HG03575 (cell line): Measurements from ENCODE around the gene PTPN22.
A peak's percentile ranks its signal among the peaks of the same experiment; 100 is the strongest.

Experiments
- ATAC-seq: cut with Tn5 transposase; IDR thresholded peaks from one replicate; pipeline ENCODE4 v1.9.1; 2021; ENCODE audit not compliant: unreplicated experiment, insufficient number of reproducible peaks, low FRiP score; ENCODE audit errors: extremely low read depth

Gene PTPN22

DNA sequence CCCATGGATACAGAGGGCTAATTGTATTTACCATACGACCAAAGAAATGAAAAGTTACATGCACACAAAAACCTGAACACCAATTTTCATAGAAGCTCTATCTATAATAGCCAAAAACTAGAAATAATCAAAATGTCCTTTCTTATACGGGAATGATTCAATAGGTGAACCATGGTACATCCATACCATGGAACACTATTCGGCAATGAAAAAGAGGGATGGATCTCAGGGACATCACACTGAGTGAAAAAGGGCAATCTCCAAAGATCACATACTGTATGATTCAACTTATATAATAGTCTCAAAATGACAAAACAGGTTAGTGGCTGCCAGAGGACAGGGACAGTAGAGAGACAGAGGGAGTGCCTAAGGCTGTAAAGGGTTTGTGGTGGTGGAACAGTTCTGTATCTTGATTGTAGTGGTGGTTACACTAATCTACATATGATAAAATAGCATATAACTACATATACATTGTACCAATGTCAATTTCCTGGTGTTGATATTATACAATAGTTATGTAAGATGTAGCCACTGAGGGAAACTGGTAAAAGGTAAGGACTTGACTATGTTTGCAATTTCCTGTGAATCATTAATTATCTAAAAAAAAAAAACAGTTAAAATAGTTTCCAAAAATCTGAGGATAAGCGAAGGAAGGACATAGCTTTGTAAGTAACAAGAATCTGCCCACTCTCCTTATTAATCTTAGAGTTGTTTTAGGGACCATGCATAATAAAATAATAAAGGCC lies 62.9 kb downstream of the PTPN22 start:
- no peak for ATAC-seq

DNA sequence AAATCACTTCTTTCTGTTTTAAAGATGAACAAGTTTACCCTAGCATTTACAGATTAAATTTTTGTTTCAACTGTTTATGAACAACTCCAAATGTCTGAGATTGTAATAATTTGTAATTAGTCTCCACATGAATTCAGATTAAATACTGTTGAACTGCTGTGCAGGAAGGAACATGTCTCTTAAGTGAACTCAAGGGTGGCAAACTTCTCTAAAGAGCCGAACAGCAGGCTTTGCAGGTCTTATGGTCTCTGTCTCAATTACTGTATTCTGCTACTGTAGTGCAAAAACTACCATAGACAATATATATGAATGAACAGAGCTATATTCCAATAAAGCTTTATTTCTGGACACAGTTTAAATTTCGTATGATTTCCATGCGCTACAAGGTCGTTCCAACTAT lies 65.9 kb downstream of the PTPN22 start:
- no peak for ATAC-seq

DNA sequence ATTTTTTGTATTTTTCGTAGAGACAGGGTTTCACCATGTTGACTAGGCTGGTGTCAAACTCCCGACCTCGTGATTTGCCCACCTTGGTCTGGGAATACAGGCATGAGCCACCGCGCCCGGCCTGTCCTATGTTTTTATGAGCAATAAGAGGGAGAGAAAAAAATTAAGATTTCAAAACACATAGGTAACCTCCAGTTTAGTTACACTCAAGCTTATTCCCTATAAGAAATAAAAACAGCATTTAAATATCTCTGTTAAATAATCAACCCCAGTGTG lies 66.3 kb downstream of the PTPN22 start:
- no peak for ATAC-seq

DNA sequence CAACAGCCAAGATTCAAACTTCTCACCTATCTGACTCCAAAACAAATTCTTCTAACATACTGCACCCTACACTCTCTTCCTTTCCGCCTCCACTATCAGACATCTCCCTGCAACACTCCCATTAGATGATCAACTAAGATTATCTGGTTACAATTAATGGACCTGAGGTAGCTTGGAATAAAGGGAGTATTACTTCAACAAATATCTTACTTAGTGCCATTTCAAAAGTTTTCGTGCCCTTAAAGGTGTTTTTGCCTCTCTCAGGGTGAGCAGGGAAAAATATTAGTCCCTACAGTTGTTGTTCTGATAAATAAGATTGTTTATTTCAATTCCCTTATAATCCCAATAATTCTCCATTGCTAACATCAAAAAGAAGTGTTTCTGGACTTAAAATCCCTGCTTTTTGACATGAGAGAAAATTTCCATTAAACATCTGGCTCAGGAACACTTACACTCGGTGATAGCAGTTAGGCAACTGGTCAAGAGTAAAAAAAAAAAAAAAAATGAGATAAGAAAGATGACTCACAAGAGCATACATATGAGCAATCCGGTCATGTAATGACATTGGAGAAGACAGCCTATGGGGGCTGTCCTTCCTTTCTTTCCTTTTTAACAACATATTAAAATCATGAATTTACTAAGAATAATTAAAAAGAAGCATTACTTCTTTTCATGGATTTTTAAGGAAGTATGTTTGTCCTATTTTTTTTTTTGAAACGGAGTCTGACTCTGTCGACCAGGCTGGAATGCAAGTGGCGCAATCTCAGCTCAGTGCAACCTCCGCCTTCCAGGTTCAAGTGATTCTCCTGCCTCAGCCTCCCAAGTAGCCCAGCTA lies 66.9 kb downstream of the PTPN22 start:
- no peak for ATAC-seq

DNA sequence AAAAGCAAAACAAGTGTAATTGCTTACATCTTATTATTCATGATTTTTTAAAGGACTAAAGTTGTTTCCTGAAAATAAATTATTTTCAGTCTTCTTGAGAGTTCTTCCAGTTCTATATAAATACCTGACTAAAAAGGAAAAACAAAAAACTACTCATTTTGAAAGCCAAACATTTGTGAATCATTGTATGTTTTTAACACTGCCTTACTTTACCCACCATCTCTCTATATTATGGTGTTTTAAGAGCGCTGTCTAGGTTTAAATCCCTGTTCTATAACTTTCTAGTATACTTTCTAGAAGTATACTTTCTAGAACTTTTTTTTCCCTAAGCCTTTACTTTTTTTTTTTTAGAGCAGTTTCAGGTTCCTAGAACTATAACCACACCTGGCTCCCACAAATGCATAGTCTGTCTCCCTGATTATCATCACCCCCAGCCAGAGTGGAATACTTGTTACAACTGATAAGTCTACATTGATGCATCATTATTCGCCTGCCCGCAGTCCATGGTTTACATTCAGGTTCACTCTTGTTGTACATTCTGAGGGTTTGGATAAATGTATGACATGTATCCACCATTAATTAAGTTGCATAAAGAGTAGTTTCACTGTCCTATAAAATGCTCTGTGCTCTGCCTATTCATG lies 69.0 kb downstream of the PTPN22 start:
- no peak for ATAC-seq

DNA sequence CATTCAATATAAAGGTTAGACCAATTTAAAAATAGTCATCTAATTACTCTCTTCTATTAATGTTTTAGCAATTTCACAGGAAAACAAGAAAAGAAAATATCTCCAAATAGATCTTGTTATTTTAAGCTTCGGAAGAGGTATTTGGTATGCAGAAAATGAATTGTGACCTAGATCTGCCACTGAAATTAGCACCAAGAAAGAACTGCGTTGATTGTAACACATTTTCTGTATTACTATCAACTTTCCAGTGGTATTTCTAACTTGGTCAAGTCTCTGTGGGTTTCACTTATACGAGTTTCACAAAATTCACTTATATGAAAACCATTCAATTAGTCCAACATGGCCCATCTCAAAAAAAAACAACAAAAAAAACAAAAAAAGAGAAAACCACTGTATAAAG lies 71.0 kb downstream of the PTPN22 start:
- ATAC-seq = no peak

DNA sequence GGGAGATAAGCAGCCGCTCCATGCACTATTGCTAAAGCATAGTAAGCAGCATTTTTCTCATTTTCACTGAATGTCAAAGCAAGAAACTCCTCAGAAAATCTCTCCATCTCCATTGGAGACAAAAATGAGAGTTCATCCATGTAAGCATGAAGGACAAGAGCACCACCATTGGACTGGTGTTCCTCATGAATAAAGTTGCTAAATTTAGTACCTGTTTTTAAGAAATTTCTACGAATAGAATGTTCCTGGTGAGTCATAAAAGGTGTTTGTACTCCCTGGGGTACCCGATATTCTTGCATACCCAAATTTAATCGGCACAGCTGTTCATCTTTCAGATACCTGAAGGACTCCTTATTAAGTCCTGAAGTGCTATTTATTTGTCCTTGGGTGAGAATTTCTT lies 74.0 kb downstream of the PTPN22 start:
- no peak for ATAC-seq

DNA sequence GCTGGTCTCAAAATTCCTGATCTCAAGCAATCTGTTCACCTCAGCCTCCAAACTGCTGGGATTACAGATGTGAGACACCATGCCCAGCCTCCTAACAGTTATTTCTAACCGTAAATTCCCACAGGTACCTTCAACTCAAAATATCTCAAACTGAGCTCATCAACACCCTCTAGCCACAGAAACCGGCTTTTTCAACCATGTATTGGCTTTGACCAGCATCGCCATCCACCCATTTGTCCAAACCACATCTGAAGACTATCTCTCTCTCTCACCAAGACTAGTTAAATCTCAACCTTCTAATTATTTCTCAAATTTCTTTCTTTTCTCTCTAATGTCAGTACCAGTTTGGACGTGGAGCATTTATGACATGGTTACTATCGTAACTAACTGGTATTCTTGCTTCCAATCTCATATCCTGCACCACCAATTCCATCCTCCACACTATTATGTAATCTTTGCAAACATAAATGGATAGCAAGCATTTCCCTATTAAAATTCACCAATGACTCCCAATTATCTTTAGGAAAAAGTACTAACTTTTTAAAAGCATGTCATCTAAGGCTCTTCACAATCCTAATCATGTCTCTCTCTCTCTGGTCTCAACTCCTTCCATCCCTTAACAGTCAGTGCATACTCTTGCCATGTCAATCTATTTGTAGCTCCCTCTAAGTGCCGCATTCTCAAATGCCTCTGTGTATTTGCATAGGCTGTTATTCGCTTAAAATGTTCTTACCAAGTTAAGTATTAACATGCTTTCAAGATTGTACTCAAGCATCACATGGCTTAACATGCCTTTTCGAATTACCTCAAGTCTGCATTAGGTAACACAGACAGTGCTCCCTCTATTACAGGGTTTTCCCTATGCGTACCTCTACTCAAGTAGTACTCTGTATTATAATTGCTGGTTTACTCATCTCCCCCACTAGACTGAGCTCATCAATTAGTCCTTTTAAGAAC lies 77.4 kb downstream of the PTPN22 start:
- ATAC-seq = no peak

DNA sequence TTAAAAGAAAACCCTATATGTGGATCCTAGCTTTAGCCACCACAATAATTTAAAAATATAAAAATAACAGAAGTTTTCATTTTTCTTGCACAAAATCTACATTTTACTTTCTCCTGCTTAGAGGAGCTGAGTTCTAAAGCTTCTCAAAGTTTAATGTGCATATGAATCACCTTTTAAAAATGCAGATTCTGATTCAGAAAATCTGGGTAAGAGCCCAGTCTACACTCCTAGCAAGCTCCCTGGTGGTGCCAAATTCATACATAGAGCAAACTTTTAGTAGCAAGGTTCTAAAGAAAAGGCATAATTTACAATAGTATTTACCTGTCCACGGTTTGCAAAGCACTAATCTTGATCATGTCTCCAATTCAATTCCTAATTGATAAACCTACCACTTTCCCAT lies 78.5 kb downstream of the PTPN22 start:
- no peak for ATAC-seq

DNA sequence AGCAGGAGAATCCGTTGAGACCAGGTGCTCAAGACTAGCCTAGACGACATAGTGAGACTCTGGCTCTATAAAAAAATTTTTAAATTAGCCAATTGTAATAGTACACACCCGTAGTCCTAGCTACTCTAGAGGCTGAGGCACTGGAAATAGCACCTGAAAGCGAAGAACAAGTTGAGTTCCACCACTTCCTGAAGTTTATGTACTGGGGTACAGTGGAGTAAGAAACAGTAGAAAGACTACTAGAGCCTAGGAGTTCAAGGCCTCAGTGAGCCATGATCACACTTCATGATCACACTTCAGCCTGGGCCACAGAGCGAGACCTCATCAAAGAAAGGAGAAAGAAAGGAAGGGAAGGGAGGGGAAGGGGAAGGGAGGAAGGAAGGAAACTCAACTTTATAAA lies 79.0 kb downstream of the PTPN22 start:
- peak; percentile 61 for ATAC-seq

DNA sequence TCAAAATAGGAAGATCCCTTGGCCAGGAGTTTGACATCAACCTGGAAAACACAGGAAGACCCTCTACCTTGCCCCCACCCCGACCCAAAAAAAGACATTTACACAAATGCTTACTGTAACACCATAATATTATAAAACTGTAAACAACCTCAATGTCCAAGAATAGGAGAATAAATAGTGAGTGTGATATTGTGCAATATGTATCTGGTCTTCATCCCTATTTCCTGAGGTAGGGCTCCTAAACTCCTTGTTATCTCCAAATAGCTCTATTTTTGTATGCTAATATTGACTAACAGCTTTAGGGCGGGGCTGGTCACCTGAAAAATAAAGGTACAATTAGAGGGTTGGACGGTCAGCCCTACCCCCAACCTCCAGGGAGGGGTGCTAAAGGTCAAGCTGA lies 82.7 kb downstream of the PTPN22 start:
- no peak for ATAC-seq

DNA sequence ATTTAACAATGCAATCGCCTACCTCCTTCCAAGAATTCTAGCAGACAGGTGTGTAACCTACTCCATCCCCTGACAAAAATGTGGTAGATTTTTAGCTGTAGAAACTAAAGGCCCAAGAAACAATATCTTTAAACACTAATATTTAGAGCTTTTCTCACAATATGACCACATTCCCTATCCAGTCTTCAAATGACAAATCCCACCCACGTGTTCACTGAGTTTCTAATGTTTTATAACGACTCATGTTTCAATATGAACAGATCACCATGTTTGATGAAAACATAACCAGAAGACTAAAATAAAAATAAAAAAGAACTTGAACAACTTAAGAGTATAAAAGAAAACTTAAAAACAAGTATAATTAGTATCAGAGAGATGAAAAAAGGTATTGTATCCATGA lies 83.8 kb downstream of the PTPN22 start:
- ATAC-seq = no peak

DNA sequence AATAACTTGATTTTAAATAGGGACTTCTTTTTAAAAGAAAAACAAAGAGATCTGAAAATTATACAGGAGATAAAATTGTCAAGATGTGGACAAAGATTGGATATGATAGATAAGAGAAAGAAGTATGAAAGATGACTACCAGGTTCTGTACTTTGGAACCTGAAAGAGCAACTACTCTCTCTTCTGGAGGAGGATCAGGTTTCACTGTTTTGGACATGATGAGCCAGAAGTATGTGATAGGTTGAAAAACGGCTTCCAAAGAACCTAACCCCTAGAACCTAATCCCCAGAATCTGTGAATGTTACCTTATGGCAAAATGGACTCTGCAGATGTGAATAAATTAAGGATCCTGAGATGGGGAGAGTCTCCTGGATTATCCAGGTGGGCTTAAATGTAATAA lies 85.4 kb downstream of the PTPN22 start:
- no peak for ATAC-seq

DNA sequence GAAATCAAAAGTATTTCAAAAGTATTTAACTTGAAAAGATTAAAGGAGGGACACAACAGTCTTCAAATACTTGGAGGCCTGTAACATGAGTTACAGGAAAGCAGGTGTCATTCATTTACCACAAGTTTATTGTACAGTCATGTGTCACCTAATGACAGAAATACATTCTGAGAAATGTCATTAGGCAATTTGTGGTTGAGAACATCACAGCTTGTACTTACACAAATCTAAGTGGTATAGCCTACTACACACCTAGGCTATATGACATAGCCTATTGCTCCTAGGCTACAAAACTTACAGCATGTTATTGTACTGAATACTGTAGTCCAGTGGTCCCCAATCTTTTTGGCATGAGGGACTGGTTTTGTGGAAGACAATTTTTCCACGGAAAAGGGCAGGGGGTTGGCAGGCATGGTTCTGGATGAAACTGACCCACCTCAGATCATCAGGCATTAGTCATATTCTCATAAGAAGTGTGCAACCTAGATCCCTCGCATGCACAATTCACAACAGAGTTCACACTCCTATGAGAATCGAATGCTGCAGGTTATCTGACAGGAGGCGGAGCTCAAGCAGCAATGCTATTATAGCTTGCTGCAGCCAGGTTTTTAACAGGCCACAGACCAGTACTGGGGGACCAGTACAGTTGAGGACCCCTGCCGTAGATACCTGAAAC lies 87.3 kb downstream of the PTPN22 start:
- ATAC-seq = peak; percentile 54

DNA sequence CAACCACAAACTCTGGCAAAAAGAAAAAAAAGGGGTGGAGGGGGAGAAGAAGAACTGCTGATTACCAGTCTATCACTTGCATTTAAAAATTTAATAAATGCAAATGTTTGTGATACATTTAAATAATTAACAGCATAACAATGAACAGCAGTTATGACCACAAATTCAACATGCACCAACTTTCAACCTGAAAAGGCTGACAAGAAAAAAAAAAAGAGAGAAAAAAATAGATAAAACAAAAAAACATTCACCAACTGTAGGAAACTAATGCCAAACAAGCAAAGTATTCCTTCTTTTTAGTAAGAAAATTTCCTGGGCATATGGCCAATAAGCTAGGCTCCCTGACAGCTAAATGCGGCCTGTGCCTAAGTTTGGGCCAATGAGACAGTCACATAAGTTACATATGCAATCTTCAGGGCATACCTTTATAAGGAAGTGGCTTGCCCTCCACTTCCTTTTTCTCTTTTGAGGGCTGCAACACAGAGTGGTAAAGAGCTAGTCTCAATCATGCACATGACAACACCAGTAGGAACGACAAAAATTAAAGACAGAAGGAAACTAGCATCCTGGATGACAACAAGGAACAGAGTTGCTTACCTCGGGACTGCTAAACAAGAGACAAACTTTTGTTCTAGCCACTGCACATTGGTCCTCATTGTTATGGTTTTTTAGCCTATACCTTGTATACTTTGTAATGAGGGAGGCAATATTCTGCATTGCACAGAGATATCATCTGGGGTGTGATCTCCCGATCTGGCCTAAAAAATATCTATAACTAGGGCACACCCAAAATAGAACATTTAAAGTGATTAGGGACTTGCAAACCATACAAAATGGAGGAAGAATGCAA lies 88.0 kb downstream of the PTPN22 start:
- ATAC-seq = peak; percentile 23

DNA sequence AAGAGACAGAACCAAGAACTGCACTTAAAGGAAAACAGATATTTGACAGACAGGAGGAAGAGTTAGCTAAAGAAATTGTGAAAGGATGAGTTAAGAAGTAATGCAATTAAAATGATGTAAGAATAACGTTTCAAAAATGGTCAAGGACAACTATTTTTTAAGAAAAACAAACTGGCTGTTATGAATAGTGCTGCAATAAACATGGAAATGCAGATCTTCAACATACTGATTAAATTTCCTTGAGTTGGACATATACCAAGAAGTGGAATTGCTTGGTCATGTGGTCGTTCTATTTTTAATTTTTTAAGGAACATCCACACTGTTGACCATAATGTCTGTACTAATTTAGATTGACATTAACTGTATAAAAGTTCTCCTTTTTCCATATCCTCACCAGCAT lies 89.1 kb downstream of the PTPN22 start:
- no peak for ATAC-seq

DNA sequence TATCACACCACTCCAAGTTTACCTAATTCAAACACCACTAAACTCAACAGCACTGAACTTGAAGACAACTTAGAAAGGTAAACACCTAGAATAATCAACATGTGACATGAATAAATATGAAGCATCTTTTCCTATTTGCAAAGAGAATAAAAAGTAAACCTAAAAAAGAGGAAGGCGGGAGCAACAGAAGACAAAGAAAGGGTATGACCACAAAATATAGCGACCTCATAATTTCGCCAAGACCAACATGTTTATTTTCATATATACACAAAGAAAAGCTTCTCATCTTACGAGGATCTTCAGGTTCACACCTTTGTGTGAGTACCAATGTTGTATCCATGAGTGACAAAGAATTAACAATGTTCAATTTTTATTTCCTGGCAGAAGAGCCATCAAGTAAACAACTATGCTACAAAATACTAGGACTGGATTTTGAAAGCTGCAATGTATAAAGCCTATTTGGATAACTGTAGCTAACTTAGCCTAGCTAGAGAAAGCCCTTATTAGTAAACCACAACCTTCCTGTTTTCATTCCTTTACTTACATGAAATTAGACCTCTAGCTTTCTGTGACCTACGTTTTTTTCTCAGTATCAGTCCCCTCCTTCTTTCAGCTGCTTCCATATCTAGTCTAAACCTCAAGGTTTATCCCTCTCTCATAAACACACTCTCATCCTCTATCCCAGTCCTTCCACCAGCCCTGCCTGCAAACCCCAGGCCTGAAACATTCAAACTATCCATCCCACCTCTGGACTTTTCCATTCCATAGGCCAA lies 91.0 kb downstream of the PTPN22 start:
- ATAC-seq = no peak
